ENCODE data around the gene REM1.
A peak's percentile ranks its signal among the peaks of the same experiment; 100 is the strongest.
"Not testable (repeated sequence)": the region's sequence is repeated elsewhere in the genome, so short reads cannot be mapped to it uniquely, and the experiment has no call there.

The REM1 gene

DNA sequence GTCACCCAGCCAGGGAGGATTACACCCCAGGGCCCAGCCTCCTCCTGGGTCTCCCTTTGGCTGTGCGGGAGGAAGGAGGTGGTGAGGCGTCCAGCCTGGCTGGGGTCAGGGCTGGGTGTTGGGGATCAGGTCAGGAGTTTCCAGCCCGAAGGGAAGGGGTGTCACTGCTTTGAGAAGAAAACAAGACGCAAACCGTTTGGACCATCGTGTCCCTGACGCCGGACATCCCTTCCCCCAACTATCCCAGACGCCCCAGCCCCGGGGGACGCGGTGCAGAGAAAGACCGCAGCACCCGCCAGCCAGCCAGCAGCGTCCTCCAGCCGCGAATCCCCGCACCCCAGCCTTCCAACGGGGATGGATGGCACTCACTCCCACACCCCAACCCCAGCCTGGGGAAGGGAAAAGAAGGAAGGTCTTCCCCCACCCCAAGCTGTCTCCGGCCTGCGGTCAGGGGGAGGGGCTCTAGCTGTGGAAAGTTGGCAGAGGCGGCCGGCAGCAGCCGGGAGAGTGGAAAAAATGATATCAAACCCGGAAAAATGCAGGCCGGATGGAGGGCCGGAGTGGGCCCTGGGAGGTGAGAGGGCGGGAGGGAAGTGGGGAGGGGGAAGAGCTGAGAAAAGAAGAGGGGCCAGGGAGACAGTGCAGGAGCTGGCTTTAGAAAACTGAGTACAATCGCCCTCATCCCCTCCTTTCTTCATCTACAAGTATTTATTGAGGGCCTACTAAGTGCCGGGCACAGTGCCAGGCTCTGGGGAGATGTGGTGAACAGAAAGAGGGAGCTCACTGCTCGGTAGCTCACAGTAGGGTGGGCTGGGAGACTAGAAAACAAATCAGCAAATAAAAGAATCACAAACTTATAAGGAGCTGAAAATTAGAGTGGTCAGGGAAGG is 10.6 kb downstream of the REM1 start:
- peak; percentile 5 for DNase-seq

DNA sequence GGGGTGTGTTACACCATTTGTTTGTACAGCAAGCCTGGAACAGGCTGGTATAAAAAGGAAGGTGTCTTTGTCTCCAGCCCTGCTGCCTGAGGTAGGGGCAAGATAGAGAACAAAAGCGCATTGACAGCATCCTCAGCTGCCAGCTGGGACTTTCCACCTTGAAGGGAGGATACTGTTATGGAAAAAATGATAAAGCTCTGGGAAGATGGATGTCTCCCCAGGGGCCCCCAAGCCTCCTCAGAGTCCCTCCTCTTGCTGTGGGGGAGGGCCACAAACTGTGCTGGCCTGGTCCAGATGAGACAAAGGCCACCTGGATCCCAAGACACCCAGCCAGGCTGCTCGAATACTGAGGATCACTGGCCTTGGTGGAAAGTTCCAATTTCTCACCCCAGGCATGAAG is 13.0 kb downstream of the REM1 start:
- no peak for DNase-seq

DNA sequence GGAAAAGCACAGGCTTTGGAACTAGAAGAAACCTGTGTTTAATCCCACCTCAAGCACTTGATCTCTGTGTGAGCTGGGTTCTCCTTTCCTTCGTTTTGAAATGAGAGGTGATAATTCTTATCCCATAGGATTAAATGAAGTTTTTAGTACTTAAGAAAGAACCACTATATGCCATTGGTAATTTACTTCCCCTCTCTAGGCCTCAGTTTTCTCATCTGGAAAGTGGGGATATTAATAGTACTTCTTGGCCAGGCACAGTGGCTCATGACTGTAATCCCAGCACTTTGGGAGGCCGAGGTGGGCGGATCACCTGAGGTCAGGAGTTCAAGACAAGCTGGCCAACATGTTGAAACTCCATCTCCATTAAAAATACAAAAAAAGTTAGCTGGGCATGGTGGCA is 14.1 kb downstream of the REM1 start:
- DNase-seq, result no peak

GRCh38 chr20:31490752-31491151 is 15.7 kb downstream of the REM1 start:
- DNase-seq, result no peak

DNA sequence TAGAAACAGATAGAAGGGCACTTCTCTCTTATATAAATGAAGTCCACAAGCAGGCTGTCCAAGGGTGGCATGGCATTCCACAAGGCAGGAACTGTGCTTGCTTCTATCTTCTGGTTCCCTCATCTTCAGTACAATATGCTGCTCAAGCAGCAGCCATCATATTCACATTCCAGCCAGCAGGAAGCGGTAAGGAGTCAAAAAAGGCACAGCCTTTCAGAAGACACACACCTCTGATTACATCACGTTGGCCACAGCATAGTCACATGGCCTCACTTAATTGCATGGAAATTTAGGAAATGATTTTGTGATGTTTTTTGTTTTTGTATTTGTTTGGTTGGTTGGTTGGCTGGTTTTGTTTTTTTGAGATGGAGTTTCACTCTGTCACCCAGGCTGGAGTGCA is 19.0 kb downstream of the REM1 start:
- no peak for DNase-seq

- DNase-seq, result no peak
Measured at GRCh38 chr20:31496761-31497295, 21.7 kb downstream of the REM1 start.

GRCh38 chr20:31497838-31498540 is 22.9 kb downstream of the REM1 start:
- no peak for DNase-seq

DNA sequence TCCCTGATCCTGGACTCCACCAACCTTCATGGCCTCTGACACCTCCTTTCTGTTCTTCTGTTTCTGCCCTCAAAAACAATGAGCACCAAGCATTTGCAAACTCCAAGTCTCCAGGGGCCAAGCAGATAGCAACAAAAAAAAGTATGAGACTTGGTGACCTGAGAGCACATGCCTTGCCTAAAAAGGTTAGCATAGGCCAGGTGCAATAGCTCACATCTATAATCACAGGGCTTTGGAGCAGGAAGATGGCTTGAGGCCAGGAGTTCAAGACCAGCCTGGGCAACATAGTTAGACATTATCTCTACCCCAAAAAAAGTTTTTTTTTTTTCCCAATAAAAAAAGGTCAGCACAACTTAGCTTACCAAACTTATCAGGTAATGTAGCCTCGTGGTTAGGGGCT is 25.4 kb downstream of the REM1 start:
- no peak for DNase-seq

GRCh38 chr20:31502884-31503673 is 28.0 kb downstream of the REM1 start:
- DNase-seq, result peak; percentile 85

GRCh38 chr20:31505903-31506302 is 30.8 kb downstream of the REM1 start:
- DNase-seq, result no peak

DNA sequence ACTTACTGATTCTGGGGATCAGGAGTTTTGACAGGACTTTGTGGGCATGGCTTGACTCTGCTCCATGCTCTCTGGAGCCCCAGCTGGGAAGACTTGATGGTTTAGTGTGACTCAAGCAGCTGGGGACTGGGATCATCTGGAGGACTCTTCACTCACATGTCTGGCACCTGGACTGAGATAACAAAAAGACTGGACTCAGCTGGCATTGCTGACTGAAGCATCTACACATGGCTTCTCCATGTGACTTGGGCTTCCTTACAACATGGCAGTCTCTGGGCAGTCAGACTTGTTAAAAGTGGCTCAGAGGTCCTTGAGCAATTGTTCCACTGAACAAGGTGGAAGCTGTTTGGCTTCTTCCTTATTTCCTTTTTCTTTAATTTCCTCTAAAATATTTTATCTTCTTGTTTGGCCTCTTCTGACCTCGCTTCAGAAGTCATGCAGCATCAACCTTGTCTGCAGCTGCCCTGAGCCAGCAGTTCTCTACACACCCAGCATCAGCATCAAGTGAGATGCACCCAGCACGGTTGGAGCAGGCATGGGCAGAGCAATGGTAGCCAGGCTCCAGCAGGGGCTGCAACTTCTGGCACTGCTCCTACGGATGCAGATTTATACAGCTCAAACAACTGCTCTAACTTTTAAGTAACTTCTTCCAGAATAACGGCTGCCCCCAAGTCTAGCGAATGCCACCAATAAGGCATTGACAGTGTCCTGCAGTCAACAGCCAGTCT is 33.6 kb downstream of the REM1 start:
- no peak for DNase-seq

- DNase-seq, result peak; percentile 94
Measured at GRCh38 chr20:31514154-31515071, 39.3 kb downstream of the REM1 start, which contains the start of gene HM13. Gene HM13, plus strand, starts transcription at chr20:31514442. Its CDS starts 110 bp downstream, at chr20:31514552.

GRCh38 chr20:31515072-31515774 is 40.1 kb downstream of the REM1 start:
- no peak for DNase-seq

- DNase-seq, result peak; percentile 59
Measured at GRCh38 chr20:31515775-31516107, 40.7 kb downstream of the REM1 start.

DNA sequence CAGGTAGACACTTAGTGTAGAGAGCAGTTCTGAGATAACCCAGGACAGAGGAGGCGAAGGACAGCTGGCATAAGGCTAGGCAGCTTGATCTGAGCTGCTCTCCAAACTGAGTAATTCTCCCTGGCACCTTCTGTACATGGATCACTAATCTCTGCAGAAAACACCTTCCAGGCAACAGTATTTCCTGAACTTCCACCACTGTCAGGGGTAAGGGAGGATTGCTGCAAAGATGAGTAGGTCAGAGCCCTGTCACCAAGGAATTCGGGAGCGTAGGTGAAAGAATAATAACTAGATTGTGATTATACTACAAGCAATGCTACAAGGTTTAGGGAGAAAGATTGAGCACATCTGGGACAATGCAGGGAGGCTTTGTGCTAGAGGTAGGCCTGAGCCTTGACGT is 41.1 kb downstream of the REM1 start:
- no peak for DNase-seq

GRCh38 chr20:31516651-31517050 is 41.6 kb downstream of the REM1 start:
- peak; percentile 56 for DNase-seq

GRCh38 chr20:31517373-31517772 is 42.3 kb downstream of the REM1 start:
- no peak for DNase-seq

DNA sequence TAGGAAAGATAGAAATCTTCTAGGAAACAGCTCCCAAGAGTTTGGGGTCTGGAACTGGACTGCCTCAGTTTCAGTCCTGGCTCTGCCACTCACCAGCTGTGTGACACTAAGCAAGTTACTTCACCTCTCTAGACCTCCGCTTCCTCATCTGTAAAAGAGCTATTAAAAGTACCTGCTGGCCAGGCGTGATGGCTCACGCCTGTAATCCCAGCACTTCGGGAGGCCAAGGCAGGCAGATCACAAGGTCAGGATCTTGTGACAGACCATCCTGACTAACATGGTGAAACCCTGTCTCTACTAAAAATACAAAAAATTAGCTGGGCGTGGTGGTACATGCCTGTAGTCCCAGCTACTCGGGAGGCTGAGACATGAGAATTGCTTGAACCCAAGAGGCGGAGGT is 46.2 kb downstream of the REM1 start:
- DNase-seq, result not testable (repeated sequence)

DNA sequence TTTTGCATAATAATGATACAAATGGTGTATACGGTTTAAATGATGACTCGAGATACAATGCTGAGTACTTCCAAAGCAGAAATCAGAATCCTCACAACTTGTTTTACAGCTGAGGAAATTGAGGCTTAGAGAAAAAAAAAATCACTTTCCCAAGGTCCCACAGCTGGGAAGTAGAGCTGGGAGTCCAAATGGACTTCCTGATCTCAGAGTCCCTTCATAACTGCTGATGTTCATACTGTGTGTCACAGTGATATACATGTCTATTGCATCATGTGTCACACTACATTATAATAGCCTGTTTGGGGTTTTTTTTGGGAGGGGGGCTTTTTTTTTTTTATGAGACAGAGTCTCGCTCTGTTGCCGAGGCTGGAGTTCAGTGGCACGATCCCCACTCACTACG is 47.6 kb downstream of the REM1 start:
- DNase-seq, result no peak
